H4 (cell line): ENCODE measurements around the gene CYP2A7. TPM values are rescaled to one million over a fixed set of nuclear protein-coding genes. Genes with fewer than 3 reads are reported as not detected.
A peak's percentile ranks its signal among the peaks of the same experiment; 100 is the strongest.
"Not testable (repeated sequence)": the region's sequence is repeated elsewhere in the genome, so short reads cannot be mapped to it uniquely, and the experiment has no call there.

Source experiments
- DNase-seq: peaks from one replicate; pipeline ENCODE4 v3.0.0-alpha.2; 2015; ENCODE audit warnings: low spot score
- total RNA-seq: library from RNA; depleted of rRNA; stranded (reverse); fragments of >200 nt; shearing (Covaris generic); gene quantifications from 2 replicates; pipeline ENCODE4 v1.2.3, GENCODE V29; 2014; rRNA removed

The CYP2A7 gene
- total RNA-seq, 1 experiment from 2014 or later: not detected

DNA sequence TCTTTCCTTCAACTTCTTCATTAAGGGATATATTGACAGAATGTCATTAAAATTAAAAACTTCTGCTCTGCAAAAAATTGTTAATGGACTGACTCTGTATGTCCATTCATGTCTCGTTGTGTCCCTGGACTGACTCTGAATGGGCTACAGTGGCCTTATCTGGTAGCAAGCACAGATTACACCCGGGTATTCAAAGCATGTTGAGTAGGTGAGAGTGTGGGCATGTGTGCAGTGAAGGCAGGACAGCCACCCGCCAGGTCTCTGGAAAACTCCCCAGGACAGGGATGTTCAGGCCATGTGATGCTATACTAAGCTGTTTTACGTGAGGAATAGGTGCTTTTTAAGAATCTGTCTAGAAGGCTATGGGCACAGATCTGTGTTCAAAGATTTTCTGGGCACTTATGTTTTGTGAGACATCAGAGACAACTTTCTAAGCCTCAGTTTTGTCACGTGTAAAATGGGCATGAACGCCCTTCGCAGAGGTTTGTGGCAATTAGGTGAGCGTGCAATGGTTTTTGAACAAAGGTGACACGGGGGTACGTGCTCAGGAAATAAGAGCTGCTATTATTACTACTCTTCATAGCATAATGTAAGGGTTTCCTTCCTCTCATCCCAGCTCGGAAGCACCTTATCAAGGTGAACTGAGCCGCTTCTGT lies 38.9 kb downstream of the CYP2A7 start:
- not testable (repeated sequence) for DNase-seq

DNA sequence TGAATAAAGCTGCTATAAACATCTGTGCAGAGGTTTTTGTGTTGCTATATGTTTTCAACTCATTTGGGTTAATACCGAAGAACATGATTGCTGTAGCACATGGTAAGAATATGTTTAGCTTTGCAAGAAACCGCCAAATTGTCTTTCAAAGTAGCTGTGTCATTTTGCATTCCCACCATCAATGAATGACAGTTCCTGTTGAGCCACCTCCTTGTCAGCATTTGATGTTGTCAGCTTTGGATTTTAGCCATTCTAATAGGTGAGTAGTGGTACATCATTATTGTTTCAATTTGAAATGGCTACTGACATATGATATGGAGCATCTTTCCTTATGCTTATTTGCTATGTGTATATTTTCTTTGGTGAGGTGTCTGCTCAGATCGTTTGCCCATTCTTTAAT lies 40.0 kb downstream of the CYP2A7 start:
- DNase-seq: not testable (repeated sequence)

DNA sequence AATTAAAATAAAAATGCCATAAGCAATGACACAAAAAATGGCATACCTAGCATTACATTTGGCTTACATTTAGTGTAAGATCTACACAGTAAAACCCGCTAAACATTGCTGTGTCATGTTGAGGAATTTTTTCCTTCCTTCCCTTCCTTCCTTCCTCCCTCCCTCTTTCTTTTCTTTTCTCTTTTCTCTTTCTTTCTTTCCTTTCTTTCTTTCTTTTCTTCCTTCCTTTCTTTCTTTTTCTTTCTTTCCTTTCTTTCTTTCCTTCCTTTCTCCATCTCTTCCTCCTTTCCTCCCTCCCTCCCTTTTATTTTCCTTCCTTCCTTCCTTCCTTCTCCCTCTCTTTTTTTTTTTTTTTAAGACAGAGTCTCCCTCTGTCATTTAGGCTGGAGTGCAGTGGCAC lies 43.6 kb downstream of the CYP2A7 start:
- DNase-seq: not testable (repeated sequence)

DNA sequence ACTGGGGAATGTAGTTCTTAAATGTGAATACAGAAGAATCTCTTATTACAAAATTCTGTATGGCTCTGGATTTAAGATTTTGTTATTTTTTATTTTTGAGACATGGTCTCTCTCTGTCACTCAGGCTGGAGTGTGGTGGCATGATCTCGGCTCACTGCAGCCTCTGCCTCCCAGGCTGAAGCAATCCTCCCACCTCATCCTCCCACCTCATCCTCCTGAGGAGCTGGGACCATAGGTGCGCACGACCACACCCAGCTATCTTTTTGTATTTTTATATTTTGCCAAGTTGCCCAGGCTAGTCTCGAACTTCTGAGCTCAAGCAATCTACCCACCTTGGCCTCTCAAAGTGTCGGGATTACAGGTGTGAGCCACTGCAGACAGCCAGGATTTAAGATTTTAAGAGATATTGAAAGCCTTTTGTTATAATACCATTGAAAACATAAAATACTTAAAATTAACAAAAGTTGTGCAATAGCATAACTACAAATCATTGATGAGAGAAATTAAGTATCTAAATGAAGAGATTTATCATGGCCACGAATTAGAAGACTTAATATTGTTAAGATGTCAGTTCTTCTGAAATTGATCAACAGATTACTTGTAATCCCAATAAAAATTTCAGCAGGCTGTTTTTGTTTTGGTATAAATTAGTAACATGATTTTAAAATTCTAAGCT lies 45.1 kb downstream of the CYP2A7 start:
- DNase-seq: no peak

DNA sequence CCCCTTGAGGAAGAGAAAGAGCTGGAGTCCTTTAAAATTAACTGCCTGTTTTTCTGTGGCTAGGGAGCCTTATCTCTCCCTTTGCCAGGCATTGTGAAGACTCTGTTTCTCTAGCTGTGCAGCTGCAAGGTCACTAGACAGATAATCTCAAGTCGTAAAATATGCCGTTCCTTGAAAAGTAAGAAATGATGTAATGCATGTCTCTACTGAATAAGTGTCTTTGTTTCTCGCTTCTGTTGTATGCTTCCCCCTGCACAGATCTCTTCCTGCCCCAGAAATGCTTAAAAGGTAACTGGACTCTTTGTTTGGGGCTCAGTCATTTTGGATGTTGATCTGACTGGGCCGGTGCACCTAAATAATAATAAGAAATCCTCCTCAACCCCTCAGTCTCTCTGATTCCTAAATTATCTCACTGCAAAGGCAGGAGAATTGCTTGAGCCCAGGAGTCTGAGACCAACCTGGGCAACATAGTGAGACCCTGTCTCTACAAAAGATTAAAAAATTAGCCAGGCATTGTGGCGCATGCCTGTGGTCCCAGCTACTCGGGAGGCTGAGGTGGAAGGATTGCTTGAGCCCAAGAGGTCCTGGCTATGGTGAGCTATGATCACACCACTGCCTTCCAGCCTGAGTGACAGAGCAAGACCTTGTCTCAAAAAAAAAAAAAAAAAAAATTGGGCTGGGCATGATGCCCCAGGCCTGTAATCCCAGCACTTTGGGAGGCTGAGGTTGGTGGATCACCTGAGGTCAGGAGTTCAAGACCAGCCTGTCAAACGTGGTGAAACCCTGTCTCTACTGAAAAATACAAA lies 48.1 kb downstream of the CYP2A7 start:
- DNase-seq: not testable (repeated sequence)

DNA sequence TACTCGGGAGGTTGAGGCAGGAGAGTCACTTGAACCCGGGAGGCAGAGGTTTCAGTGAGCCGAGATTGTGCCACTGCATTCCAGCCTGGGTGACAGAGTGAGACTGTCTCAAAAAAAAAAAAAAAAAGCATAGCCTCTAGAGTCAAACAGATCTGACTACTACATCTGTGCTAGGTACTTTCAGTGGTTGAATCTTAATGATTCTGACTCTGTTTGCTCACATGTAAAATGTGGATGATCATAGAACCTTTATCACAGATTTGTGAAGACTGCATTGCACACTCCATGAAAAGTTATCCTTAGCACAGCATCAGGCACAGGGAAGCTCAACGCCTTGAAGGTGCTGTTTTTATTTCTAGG lies 49.6 kb downstream of the CYP2A7 start:
- not testable (repeated sequence) for DNase-seq

DNA sequence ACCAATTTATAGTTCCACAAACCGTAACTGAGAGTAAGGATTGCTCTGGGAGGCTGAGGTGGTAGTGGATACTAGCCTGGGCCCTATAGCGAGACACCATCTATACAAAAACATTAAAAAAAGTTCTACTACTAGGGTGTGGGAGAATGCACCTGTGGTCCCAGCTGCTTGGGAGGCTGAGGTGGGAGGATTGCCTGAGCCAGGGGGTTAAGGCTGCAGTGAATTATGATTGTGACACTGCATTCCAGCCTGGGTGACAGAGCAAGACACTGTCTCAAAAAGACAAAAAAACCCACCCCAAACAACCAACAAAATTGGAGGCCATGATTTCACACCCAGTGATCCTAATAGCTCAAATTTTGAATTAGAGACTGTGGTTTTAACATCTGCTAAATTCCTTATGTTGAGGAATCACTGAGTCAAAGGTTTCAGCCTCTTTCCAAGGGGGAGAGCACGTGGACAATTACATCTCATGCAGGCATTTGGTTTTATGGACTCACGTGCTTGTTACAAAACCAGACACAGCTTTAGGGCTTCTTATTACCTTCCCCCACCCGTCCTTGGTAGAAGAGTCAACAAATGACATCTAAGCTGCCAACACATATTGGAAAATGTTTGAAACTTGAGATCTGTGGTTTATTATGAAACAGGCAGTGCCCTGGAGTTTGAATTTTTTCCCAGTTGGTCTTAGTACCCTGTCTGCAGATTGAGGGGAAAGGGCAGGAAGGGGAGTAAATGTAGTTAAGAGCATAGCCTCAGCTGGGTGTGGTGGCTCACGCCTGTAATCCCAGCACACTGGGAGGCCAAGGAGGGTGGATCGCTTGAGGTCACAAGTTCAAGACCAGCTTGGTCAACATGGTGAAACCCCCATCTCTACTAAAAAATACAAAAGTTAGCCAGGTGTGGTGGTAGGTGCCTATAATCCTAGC lies 50.3 kb downstream of the CYP2A7 start:
- peak; percentile 99 for DNase-seq

DNA sequence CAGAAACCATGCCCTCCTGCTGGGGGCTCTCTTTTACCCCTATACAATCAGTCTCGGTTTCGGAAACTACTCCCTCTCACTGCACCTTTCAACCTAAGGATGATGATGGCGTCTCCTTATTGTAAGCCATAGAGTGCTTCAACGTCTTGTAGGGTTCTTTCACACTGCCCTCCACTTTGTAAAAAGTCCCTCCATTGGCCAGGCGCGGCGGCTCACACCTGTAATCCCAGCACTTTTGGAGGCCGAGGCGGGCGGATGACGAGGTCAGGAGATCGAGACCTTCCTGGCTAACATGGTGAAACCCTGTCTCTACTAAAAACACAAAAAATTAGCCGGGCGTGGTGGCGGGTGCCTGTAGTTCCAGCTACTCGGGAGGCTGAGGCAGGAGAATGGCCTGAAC lies 51.3 kb downstream of the CYP2A7 start:
- not testable (repeated sequence) for DNase-seq

DNA sequence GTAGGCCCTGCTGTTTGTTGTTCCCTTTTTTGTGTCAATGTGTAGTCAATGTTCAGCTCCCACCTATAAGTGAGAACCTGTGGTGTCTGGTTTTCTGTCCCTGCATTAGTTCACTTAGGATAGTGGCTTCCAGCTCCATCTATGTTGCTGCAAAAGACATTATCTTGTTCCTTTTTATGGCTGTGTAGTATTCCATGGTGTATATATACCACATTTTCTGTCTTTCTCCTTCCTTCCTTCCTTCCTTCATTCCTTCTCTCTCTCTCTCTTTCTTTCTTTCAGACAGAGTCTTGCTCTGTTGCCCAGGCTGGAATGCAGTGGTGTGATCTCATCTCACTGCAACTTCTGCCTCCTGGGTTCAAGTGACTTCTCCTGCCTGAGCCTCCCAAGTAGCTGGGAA lies 52.8 kb downstream of the CYP2A7 start:
- DNase-seq: no peak

DNA sequence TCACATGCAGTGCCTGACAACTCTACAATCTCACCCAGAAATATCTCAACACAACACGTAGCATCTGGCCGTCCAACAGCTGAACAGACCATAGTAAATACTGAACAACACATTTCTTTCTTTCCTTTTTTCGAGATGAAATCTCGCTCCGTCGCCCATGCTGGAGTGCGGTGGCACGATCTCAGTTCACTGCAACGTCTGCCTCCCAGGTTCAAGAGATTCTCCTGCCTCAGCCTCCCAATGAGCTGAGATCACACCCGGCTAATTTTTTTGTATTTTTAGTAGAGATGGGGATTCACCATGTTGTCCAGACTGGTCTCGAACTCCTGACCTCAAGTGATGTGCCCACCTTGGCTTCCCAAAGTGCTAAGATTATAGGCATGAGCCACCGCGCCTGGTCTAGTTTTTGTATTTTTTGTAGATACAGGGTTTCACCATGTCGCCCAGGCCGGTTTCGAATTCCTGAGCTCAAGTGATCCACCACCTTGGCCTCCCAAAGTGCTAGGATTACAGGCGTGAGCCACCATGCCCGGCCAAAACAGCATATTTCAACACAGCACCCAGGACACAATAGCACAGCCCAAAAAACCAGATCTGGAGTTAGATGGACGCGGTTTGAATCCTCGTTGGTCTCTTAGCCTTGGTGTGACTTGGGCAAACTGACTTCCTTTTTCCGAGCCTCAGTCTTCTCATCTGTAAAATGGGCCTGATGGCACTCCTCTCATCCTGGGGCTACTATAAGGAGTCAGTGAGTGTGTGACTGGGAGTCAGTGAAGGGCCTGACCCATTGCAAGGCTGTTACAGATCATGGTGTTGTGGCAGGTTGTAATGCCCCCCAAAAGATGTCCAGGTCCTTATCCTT lies 54.4 kb downstream of the CYP2A7 start:
- no peak for DNase-seq

DNA sequence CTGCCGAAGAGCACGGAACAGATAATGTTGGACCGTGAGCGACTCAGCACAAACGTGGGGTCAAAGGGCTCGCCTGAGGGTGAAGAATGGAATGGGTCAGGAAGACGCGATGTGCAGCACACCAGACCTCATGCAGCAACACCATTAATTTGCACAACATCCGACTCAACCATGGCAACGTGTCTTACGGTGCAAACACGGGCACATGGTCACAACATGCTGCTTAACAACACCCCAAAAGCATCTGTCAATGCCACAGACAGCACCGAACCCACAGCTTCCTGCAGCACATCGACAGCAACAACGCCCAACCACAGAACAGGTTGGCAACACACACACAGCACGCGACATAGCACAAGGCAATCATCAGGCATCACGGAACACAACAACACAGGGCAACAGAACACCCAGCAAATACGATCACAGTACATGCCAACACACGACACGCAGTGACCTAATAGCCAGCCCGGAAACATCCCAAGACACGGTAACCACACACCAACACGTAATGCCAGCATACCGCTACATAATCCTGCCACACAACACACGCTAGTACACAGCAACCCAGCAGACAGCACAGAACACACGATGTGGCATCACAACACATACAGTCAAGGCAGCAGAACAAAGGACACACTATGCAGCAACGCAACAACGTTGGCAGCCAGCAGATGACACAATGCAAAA lies 55.2 kb downstream of the CYP2A7 start:
- not testable (repeated sequence) for DNase-seq

DNA sequence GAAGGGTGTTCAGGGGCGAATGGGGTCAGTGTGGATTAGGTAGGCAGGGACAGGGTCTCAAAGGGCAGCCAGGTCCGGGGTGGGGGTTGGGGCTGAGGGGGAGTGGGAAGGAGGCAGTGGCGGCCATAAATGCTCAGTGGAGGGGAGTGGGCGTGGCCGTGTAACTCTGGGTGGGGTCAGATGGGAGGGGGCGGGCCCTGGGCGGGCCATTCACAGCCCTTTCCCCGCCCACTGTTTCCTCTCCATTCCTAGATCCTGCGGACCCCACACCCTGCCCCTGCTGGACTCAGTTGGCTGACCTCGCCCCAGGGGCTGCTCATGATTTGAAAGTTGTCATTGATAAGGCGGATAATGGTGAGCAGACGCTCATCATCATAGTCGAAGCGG lies 55.7 kb downstream of the CYP2A7 start:
- DNase-seq: not testable (repeated sequence)

DNA sequence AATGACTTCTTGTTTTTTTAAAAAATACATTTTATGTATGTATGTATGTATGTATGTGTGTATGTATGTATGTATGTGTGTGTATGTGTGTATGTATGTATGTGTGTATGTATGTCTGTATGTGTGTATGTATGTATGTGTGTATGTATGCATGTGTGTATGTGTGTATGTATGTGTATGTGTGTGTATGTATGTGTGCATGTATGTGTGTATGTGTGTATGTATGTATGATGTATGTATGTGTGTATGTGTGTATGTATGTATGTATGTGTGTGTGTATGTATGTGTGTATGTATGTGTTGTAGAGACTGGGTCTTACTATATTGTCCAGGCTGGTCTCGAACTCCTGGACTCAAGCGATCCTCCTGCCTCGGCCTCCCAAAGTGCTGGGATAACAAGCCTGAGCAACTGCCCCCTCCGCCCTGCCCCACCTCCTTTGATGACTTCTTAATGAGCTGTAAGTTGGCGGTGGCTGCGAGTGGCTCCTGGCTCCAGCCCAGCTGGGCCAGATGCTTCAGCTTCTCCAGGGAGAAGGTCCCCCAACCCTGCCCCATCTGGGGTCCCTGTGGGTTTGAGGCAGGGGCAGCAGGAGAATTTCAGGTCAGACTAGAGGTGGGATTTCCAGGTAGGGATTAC lies 56.5 kb downstream of the CYP2A7 start:
- not testable (repeated sequence) for DNase-seq

Other genes starting within 250 kb of the CYP2A7 start
- gene NUMBL, start 191.6 kb downstream of the CYP2A7 start, total RNA-seq: 18.4 TPM in 2 replicates
- gene COQ8B, start 165.3 kb downstream of the CYP2A7 start, total RNA-seq: 11.9 and 19.1 TPM in 2 replicates
- gene ITPKC, start 165.1 kb downstream of the CYP2A7 start, total RNA-seq: 4.0 and 5.1 TPM in 2 replicates
- gene ACTMAP, start 131.8 kb downstream of the CYP2A7 start, total RNA-seq: 0.21 and 0.39 TPM in 2 replicates
- 42.3 and 71.7 TPM in 2 replicates for gene SNRPA, start 131.0 kb downstream of the CYP2A7 start, total RNA-seq
- 1.1 TPM in 1 of 2 replicates, not detected in the other for gene MIA, start 106.7 kb downstream of the CYP2A7 start, total RNA-seq
- 15.9 and 18.8 TPM in 2 replicates for gene RAB4B, start 104.0 kb downstream of the CYP2A7 start, total RNA-seq
- 25.7 and 30.5 TPM in 2 replicates for gene EGLN2, start 83.0 kb downstream of the CYP2A7 start, total RNA-seq
- gene CYP2A6, start 31.8 kb downstream of the CYP2A7 start, total RNA-seq: not detected in 2 replicates
- not detected in 2 replicates for gene CYP2B6, start 109.1 kb upstream of the CYP2A7 start, total RNA-seq
- gene CYP2A13, start 206.2 kb upstream of the CYP2A7 start, total RNA-seq: not detected in 2 replicates
- not detected in 2 replicates for gene CYP2F1, start 232.2 kb upstream of the CYP2A7 start, total RNA-seq